Kidney (tissue), 14 donors: Measurements from ENCODE around the gene CHRD. TPM values are rescaled to one million over a fixed set of nuclear protein-coding genes. Genes with fewer than 3 reads are reported as not detected.

ENCODE experiments used
- DNase-seq, 5 donors: peaks; one replicate each; pipeline ENCODE4 v3.0.0-alpha.2; 2013 to 2020
- FAIRE-seq: peaks from 2 replicates; lab custom pipeline; 2012; peaks lifted over from hg19 to GRCh38; lab: Jason Lieb, UNC
- H3K27ac ChIP-seq, 2 donors: one replicate each; pipeline ENCODE4 v1.7.0; 2013; ENCODE audit warnings: low read depth in 2 of 2, low read length in 2 of 2, inconsistent platforms in 1 of 2
- H3K27me3 ChIP-seq: one replicate; pipeline ENCODE4 v1.7.1; 2013; ENCODE audit warnings: low read length, inconsistent platforms; ENCODE audit not compliant: control insufficient read depth, insufficient read depth
- H3K36me3 ChIP-seq, 3 donors: one replicate each; pipeline versions ENCODE4 v1.7.0 to v1.7.1; 2013; ENCODE audit warnings: low read length in 3 of 3, control low read depth in 1 of 3, inconsistent platforms in 1 of 3; ENCODE audit not compliant: insufficient read depth in 3 of 3, control insufficient read depth in 2 of 3
- H3K4me1 ChIP-seq, 3 donors: one replicate each; pipeline versions ENCODE4 v1.7.0 to v1.7.1; 2013; ENCODE audit warnings: low read length in 3 of 3, inconsistent platforms in 1 of 3, low read depth in 1 of 3; ENCODE audit not compliant: control insufficient read depth in 2 of 3, insufficient read depth in 2 of 3
- H3K4me3 ChIP-seq, 3 donors: one replicate each; pipeline versions ENCODE4 v1.7.0 to v1.8.1; 2013; ENCODE audit warnings: low read length in 3 of 3, control low read depth in 1 of 3, inconsistent platforms in 1 of 3
- H3K9ac ChIP-seq, 3 donors: one replicate each; pipeline versions ENCODE4 v1.7.0 to v1.7.1; 2013; ENCODE audit warnings: low read length in 3 of 3, control low read depth in 1 of 3, inconsistent platforms in 1 of 3
- H3K9me3 ChIP-seq, 3 donors: one replicate each; pipeline versions ENCODE4 v1.7.0 to v1.7.1; 2013; ENCODE audit warnings: low read length in 3 of 3, control low read depth in 1 of 3, inconsistent platforms in 1 of 3; ENCODE audit not compliant: control insufficient read depth in 2 of 3, insufficient read depth in 1 of 3
- CTCF ChIP-seq: IDR thresholded peaks from 3 replicates; pipeline ENCODE4 v1.5.1; 2012; ENCODE audit warnings: mild to moderate bottlenecking, moderate library complexity, borderline replicate concordance; ENCODE audit not compliant: insufficient read depth; ENCODE audit errors: extremely low read depth
- intact Hi-C: fragments of 100-400 bp; cut with DNase I; formaldehyde crosslinking; loops from one replicate; pipeline ENCODE4 v1.11.1; 2022
- polyA plus RNA-seq: library from polyadenylated mRNA; stranded (reverse); fragments of 350-450 nt; fragmentation: Illumina TruSeq; extraction: RNeasy Lipid Tissue Mini Kit (QIAGEN cat#74804); gene quantifications from one replicate; pipeline ENCODE4 v1.2.3, GENCODE V29; 2014; ENCODE audit warnings: low read depth, low replicate concordance; ENCODE audit not compliant: insufficient read depth
- total RNA-seq: library from RNA; stranded (reverse); fragmentation: NEBNext Ultra II Directional; extraction: Animal tissue kit (Norgen Biotek cat#: 25700); gene quantifications from one replicate; pipeline ENCODE4 v1.2.1, GENCODE V29; 2021
- donor health status: control.
- donor health status: control.
- donor health status: control.
- donor health status: control.
- donor health status: control.
- donor health status: DM: yes; HTN: yes; CAD: no.
- donor health status: Normal renal cell carcinoma (clear cell type).

The CHRD gene
- total and polyA plus RNA-seq, 2 donors from 2014 or later = 16.8 to 18.6 TPM

- intact Hi-C loops = no loop called here
- Histone ChIP-seq H3K9ac (no peak overlapping the region), H3K4me1 (peaks cover 0 to 8% (median 2%) of the 10 kb centered on the region in 3 donors), H3K4me3 (no peak overlapping the region), H3K27me3 (no peaks in the 10 kb centered on the region), H3K9me3 (no peaks in the 10 kb centered on the region), H3K36me3 (peaks cover 0 to 2% (median 0%) of the 10 kb centered on the region in 3 donors), H3K27ac (peak overlapping the region in 1 of 2 donors; percentile 18)
- no peak for TF ChIP-seq CTCF
- FAIRE-seq = no peak
- peak in 1 of 5 donors; percentile 13 for DNase-seq
Measured at GRCh38 chr3:184351511-184352148, 28.2 kb upstream of the CHRD start.

- FAIRE-seq = no peak
- Histone ChIP-seq H3K9ac (no peak overlapping the region), H3K27me3 (no peaks in the 10 kb centered on the region), H3K27ac (peak overlapping the region in 1 of 2 donors; percentile 38), H3K36me3 (peaks cover 0 to 5% (median 0%) of the 10 kb centered on the region in 3 donors), H3K9me3 (no peaks in the 10 kb centered on the region), H3K4me1 (peaks cover 0 to 8% (median 2%) of the 10 kb centered on the region in 3 donors), H3K4me3 (no peak overlapping the region)
- peak in 2 of 5 donors; percentile 34 to 40 for DNase-seq
- intact Hi-C loops = no loop called here
- TF ChIP-seq CTCF = no peak
Measured at GRCh38 chr3:184352149-184352785, 27.6 kb upstream of the CHRD start.

GRCh38 chr3:184352897-184353545 lies 26.8 kb upstream of the CHRD start:
- DNase-seq (no peak), FAIRE-seq (no peak)
- Histone ChIP-seq H3K9me3 (no peaks in the 10 kb centered on the region), H3K36me3 (peaks cover 0 to 5% (median 0%) of the 10 kb centered on the region in 3 donors), H3K4me1 (peaks cover 0 to 8% (median 2%) of the 10 kb centered on the region in 3 donors), H3K9ac (no peak overlapping the region), H3K27me3 (no peaks in the 10 kb centered on the region), H3K4me3 (no peak overlapping the region), H3K27ac (no peak overlapping the region)
- TF ChIP-seq CTCF = no peak
- intact Hi-C loops = no loop called here
